ENCODE data around the gene TMED9. TPM values are rescaled to one million over a fixed set of nuclear protein-coding genes. Genes with fewer than 3 reads are reported as not detected.

Gene TMED9
- total RNA-seq, result 216 and 248 TPM in 2 replicates
- long read RNA-seq, transcript TMED9-201 (5 exons, 1,473 nt), result major isoform, 454 of 458 reads
- long read RNA-seq, partial matches to known transcripts, result 1 of 458 reads
- long read RNA-seq, other reads (novel, unspliced or antisense), result 1 of 458 reads

- peaks cover 32% of the 10 kb centered on the region for H3K27me3 Mint-ChIP-seq (ENCODE audit: unreplicated experiment)
- H3K36me3 Mint-ChIP-seq (ENCODE audit: unreplicated experiment), result peaks cover 28% of the 10 kb centered on the region
- peaks cover 17% of the 10 kb centered on the region for H3K4me1 Mint-ChIP-seq (ENCODE audit: unreplicated experiment)
- H3K4me3 Mint-ChIP-seq (ENCODE audit: unreplicated experiment), result peak within 1 kb of the TSS; percentile 100
- TF ChIP-seq CTCF (IDR thresholded peaks at IDR 0.05), result peak; percentile 11
- peak within 1 kb of the TSS; percentile 98 for H3K27ac Mint-ChIP-seq (ENCODE audit: unreplicated experiment)
- no peaks in the 10 kb centered on the region for H3K9me3 Mint-ChIP-seq (ENCODE audit: unreplicated experiment)
- peak; percentile 95 for DNase-seq (ENCODE audit: extremely low spot score, unreplicated experiment)
Measured at GRCh38 chr5:177592010-177592834, at the start of gene TMED9. Gene TMED9, plus strand, starts transcription at chr5:177592203. Its CDS starts 12 bp downstream, at chr5:177592215.

GRCh38 chr5:177542816-177543465, 49.1 kb upstream of the TMED9 start:
- Mint-ChIP-seq H3K4me3 (ENCODE audit: unreplicated experiment) (no peak overlapping the region), H3K4me1 (ENCODE audit: unreplicated experiment) (peaks cover 75% of the 10 kb centered on the region), H3K27ac (ENCODE audit: unreplicated experiment) (no peak overlapping the region)

GRCh38 chr5:177545487-177546257, 46.3 kb upstream of the TMED9 start:
- TF ChIP-seq CTCF (IDR thresholded peaks at IDR 0.05), result no peak
- no peaks in the 10 kb centered on the region for H3K27me3 Mint-ChIP-seq (ENCODE audit: unreplicated experiment)
- H3K4me1 Mint-ChIP-seq (ENCODE audit: unreplicated experiment), result peaks cover 65% of the 10 kb centered on the region
- H3K36me3 Mint-ChIP-seq (ENCODE audit: unreplicated experiment), result peaks cover 10% of the 10 kb centered on the region
- no peaks in the 10 kb centered on the region for H3K9me3 Mint-ChIP-seq (ENCODE audit: unreplicated experiment)
- no peak for DNase-seq (ENCODE audit: extremely low spot score, unreplicated experiment)
- peak overlapping the region; percentile 98 for H3K27ac Mint-ChIP-seq (ENCODE audit: unreplicated experiment)
- peak overlapping the region; percentile 50 for H3K4me3 Mint-ChIP-seq (ENCODE audit: unreplicated experiment)

More at GRCh38 chr5:177542816-177543465, 49.1 kb upstream of the TMED9 start:
- H3K36me3 Mint-ChIP-seq (ENCODE audit: unreplicated experiment), result peaks cover 6% of the 10 kb centered on the region
- no peaks in the 10 kb centered on the region for H3K27me3 Mint-ChIP-seq (ENCODE audit: unreplicated experiment)
- no peak for TF ChIP-seq CTCF (IDR thresholded peaks at IDR 0.05)
- DNase-seq (ENCODE audit: extremely low spot score, unreplicated experiment), result no peak
- no peaks in the 10 kb centered on the region for H3K9me3 Mint-ChIP-seq (ENCODE audit: unreplicated experiment)

DNA sequence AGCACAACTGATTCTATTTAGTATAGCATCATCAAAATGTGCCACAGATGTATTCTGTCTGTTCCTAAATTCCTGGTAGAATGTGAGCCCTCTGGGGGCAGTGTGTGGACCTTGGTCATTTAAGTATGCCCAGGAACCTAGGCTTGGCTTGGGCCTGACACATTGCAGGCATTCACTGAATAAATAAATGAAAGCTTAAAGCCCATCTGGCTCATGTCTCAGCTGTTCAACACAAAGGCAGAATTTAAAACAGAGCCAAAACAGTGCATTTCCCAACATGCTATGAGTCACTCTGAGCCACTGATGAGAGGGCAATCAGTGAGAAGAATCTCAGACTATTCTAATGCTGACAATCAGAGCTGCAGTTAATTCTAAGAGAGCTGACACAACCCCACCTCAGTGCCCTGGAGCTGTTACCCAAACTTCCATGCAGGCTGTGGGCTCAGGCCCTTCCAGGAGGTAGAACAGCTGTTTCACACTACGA, 45.7 kb upstream of the TMED9 start:
- TF ChIP-seq CTCF (IDR thresholded peaks at IDR 0.05), result no peak
- Mint-ChIP-seq H3K36me3 (ENCODE audit: unreplicated experiment) (peaks cover 7% of the 10 kb centered on the region), H3K9me3 (ENCODE audit: unreplicated experiment) (no peaks in the 10 kb centered on the region), H3K27ac (ENCODE audit: unreplicated experiment) (peak overlapping the region; percentile 98), H3K4me3 (ENCODE audit: unreplicated experiment) (peak overlapping the region; percentile 58), H3K27me3 (ENCODE audit: unreplicated experiment) (no peaks in the 10 kb centered on the region), H3K4me1 (ENCODE audit: unreplicated experiment) (peaks cover 61% of the 10 kb centered on the region)
- DNase-seq (ENCODE audit: extremely low spot score, unreplicated experiment), result no peak
